CD4-positive, alpha-beta T cell treated with Interleukin-4 for 1 hour (primary cell): ENCODE data around the gene KIAA0319L.
"Not testable (repeated sequence)": the region's sequence is repeated elsewhere in the genome, so short reads cannot be mapped to it uniquely, and the experiment has no call there.

Experiments
- DNase-seq, 2 donors: peaks; one replicate each; pipeline ENCODE4 v3.0.0-alpha.2; 2020 to 2022

The KIAA0319L gene

DNA sequence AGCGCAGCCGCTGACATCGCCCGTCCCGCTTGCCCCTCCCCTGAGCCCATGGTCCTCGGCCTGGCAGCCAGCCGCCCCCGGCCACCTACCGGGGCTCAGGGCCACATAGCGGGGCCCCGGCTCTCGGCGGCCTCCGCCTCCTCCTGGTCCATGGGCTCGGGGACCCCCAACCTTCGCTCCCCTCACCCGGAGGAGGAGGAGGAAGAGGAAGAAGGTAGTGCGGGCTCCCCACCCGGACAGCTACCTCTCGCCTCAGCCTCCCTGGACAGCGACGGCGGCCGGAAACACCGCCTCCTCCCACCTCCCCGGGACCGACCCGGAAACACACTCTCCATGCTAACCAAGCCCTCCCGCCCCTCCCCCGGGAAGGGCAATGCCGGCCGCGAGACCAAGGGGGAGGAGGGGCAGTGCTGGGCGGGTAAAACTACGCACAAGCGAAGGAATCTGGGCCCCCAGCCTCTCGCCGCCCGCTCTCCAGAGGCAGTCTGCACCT, at the start of gene KIAA0319L:
Gene KIAA0319L (minus strand): TSS at position 286 of the 493 bp plus-strand sequence. CDS start 2,912 bp downstream, outside the sequence.
- no peak for DNase-seq

GRCh38 chr1:35605867-35606182, 48.6 kb upstream of the KIAA0319L start:
- no peak for DNase-seq

- no peak for DNase-seq
Measured at GRCh38 chr1:35605071-35605866, 48.1 kb upstream of the KIAA0319L start.

DNA sequence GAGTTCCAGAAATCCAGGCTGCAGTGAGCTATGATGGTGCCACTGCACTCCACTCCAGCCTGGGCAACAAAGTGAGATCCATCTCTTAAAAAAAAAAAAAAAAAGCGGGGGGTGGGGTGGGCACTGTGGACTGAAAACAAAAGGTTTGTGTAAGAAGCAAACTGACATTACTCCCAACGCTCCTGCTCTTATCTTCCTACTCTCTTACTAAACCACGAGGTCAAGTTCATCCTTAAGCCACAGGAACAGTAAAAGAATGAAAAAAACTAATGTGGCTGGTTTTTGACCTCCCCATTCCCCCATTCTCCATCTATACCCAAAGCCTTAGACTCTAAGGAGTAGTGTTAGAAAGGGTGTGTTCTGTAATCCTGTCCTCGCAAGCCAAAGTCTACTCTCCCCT, 46.7 kb upstream of the KIAA0319L start:
- DNase-seq, result no peak

- no peak for DNase-seq
Measured at GRCh38 chr1:35603468-35603867, 46.3 kb upstream of the KIAA0319L start.

- no peak for DNase-seq
Measured at GRCh38 chr1:35600593-35600992, 43.4 kb upstream of the KIAA0319L start.

DNA sequence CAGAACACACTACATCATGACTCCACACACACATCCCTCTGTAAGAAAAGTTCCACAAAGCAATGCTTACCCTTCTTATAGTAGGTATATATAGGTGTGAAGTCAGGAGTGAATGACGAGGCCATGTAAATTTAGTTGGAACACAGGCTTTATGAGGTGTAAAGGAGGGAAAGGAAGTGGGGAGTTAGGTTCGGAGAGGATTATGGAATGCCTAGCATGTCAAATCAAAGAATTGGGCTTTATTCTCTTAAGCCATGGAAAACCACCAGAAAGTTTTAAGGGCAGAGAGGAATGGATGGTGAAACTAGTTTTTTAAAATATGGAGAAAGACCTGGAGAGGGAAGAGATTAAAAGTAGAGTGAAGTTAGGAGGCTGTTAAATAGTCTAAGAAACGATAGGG, 42.2 kb upstream of the KIAA0319L start:
- DNase-seq, result no peak

GRCh38 chr1:35598895-35599294, 41.7 kb upstream of the KIAA0319L start:
- no peak for DNase-seq

DNA sequence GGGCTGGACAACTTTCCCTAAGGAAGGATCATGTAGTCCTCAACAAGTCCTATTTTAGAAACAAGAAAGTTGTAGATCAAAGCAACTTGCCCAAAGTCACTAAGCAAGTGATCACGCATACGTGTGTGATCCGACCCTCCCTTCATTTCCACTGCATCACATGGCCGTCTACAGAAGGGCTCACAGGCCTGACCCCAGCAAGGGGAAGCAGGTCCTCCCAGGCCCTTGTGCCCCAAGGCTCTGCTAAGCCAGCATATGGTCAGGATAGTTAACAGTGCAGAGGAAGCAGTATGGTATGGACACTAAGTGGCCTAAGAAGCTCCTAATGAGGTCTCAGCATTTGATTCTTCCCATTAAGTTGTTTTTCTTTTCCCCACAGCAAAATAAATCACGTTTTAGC, 40.7 kb upstream of the KIAA0319L start:
- DNase-seq, result no peak

DNA sequence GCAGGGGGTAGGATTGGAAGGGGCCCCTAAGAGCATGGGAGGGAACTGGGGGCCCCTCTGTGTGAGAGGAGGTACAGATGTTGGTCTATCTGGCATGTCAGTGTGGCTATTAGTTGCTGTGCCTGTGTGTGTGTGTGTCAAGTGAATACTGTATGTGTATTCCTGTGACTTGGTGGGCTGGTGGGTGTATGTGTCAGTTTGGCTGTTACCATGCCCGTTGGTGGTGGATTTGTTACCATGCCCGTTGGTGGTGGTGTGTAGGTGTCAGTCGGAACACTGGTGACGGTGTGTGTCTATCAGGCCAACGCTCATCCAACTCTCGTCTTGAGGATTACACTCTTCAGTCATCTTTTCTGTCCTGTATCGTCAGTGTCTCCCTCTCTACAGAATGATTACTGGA, 38.5 kb upstream of the KIAA0319L start:
- DNase-seq, result no peak

DNA sequence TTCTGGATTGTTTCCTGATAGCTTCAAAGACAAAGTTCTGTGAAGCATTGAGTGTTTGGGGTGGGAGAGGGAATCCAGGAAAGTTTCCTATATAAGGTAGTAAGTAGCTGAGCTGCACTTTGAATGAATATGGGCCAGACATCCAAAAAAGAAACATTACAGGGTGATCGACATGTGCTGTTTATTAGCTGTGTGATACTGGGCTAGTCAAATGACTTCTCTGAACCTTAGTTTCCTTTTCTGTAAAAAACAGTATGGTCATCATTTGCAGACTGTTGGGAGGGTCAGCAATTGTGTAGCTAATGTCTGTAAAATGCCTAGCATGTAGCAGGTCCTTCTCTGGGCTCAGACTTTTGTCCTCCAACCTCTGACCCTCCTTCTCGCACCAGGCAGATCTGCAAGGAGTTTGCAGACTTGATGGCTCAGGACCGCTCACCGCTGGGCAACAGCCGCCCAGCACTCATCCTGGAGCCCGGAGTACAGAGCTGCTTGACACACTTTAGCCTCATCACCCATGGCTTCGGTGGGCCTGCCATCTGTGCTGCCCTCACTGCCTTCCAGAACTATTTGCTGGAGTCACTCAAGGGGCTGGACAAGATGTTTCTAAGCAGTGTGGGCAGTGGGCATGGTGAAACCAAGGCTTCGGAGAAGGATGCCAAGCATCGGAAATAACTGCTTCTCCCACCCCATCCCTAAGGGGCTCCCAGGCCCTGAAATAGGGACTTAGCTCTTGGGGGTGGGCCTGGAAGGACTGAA, 37.0 kb upstream of the KIAA0319L start:
- no peak for DNase-seq

GRCh38 chr1:35592991-35593769, 36.0 kb upstream of the KIAA0319L start:
- DNase-seq, result no peak

- no peak for DNase-seq
Measured at GRCh38 chr1:35591211-35591610, 34.0 kb upstream of the KIAA0319L start.

GRCh38 chr1:35590476-35591040, 33.4 kb upstream of the KIAA0319L start:
- no peak for DNase-seq

GRCh38 chr1:35589516-35590427, 32.6 kb upstream of the KIAA0319L start:
- DNase-seq, result no peak

GRCh38 chr1:35588197-35588910, 31.2 kb upstream of the KIAA0319L start:
- DNase-seq, result no peak

GRCh38 chr1:35587736-35588135, 30.5 kb upstream of the KIAA0319L start:
- no peak for DNase-seq

- DNase-seq, result no peak
Measured at GRCh38 chr1:35586808-35587207, 29.6 kb upstream of the KIAA0319L start.

DNA sequence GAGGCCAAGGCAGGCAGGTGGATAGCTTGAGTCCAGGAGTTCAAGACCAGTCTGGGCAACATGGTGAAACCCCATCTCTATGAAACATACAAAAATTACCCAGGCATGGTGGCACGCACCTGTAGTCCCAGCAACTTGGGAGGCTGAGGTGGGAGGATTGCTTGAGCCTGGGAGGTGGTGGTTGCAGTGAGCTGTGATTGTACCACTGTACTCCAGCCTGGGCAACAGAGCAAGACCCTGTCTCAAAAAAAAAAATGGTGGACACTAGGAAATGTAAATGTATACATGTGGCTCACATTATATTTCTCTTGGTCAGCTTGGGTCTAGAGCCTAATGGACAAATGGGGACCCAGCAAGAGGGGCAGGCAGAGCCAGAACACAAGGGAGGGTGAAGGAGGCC, 28.6 kb upstream of the KIAA0319L start:
- DNase-seq, result not testable (repeated sequence)

GRCh38 chr1:35585281-35585680, 28.1 kb upstream of the KIAA0319L start:
- no peak for DNase-seq

- not testable (repeated sequence) for DNase-seq
Measured at GRCh38 chr1:35581621-35582020, 24.4 kb upstream of the KIAA0319L start.
